B cell (primary cell): ENCODE data around the gene MLF2.

Experiments
- EZH2 ChIP-seq: IDR thresholded peaks from 2 replicates; pipeline ENCODE4 v1.6.1; 2012; ENCODE audit warnings: borderline replicate concordance, low read depth, mild to moderate bottlenecking, moderate library complexity, low read length; ENCODE audit not compliant: insufficient read depth, poor library complexity, severe bottlenecking
- TF ChIP-seq, protein P1 (sequence below): fragments of 200-600 bp; IDR thresholded peaks from one replicate; pipeline ENCODE4 v1.8.0; 2022; ENCODE audit warnings: antibody characterized with exemption, mild to moderate bottlenecking

- TF ChIP-seq, protein P1, sequence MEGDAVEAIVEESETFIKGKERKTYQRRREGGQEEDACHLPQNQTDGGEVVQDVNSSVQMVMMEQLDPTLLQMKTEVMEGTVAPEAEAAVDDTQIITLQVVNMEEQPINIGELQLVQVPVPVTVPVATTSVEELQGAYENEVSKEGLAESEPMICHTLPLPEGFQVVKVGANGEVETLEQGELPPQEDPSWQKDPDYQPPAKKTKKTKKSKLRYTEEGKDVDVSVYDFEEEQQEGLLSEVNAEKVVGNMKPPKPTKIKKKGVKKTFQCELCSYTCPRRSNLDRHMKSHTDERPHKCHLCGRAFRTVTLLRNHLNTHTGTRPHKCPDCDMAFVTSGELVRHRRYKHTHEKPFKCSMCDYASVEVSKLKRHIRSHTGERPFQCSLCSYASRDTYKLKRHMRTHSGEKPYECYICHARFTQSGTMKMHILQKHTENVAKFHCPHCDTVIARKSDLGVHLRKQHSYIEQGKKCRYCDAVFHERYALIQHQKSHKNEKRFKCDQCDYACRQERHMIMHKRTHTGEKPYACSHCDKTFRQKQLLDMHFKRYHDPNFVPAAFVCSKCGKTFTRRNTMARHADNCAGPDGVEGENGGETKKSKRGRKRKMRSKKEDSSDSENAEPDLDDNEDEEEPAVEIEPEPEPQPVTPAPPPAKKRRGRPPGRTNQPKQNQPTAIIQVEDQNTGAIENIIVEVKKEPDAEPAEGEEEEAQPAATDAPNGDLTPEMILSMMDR: no peak
- no peak for TF ChIP-seq EZH2
Measured at GRCh38 chr12:6742834-6743233, 10.1 kb downstream of the MLF2 start.
